Activated naive CD4-positive, alpha-beta T cell treated with Interleukin-2 at 50 U/mL for 16 hours (primary cell): Measurements from ENCODE around the gene SREK1IP1.

Experiments
- DNase-seq: peaks from one replicate; pipeline ENCODE4 v3.0.0-alpha.2; 2020

SREK1IP1 gene

DNA sequence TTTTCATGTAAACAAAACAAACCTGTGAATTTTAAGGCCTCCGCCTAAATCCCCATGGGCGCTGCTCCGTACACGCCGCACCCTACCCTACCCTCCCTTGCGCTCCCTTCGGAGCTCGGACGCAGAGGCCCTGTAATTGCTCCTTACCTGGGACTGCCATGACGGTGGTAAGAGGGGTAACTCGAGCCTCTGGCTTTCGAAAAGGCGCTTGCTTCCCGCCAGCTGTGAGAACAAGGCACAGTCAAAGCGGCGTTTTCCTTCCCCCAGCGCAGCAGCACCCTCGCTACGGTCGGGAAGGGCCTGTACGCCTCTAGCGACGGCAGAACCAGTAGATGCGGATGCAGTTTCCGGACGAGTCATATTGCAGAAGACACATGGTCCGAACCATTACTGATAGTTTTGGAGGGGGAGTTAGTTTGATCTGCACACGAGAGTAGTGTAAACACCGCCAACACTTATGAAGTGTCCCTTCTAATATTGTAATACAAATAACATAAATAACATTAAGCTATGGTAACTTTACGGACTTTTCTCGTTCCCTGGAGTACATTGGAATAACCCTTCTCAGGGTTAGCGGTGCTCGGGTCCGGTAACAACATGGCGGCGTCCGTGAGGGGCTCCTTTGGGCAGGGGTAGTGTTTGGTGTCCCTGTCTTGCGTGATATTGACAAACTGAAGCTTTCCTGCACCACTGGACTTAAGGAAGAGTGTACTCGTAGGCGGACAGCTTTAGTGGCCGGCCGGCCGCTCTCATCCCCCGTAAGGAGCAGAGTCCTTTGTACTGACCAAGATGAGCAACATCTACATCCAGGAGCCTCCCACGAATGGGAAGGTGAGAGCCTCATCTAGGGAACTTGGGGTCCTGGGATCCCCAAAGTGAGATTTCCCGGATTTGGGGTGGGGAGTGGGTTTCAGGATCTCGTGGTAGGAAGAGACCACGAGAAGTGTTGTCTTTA is at the start of gene SREK1IP1, which contains the start of gene CWC27:
Gene SREK1IP1, minus strand, starts transcription at position 334 of the 955 bp plus-strand sequence. Its CDS starts 174 bp downstream, at position 160.
Gene CWC27, plus strand, starts transcription at position 573 of the 955 bp plus-strand sequence. Its CDS starts 217 bp downstream, at position 790.
- DNase-seq: peak; percentile 83

DNA sequence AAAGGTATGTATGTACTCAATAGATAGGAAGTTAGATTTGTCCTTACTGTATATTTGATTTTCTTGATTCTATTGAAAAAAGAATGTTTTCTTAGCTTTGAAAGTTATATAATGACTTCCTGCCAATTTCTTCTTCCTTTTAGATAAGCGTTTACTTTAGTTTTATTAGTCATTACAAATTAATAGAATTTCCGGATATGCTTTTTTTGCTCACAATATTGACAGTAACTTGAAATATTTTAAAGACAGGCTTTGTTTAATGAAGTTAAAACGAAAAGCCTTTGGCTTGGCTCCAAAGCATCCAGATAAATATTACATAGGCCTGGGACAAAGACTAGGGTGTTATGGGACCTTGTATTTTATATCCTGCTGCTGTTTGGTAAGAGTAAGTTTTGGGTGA is 49.8 kb upstream of the SREK1IP1 start:
- DNase-seq: no peak

DNA sequence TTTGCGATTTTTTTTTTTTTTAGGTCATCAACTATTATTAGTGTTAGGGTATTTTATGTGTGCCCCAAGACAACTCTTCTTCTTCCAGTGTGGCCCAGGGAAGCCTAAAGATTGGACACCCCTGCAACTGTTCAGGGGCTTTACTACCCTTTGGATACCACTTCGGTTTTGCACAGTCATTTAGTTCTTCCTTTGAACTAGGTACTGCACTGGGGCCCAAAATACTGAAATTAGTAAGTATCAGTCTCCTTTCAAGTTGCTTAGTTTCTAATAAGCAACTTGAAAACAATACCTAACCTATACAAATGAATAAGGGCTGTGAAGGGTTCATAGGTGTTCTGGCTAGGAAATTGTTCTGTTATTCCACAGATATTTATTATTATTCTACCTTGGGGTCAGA is 45.6 kb upstream of the SREK1IP1 start:
- DNase-seq: no peak

DNA sequence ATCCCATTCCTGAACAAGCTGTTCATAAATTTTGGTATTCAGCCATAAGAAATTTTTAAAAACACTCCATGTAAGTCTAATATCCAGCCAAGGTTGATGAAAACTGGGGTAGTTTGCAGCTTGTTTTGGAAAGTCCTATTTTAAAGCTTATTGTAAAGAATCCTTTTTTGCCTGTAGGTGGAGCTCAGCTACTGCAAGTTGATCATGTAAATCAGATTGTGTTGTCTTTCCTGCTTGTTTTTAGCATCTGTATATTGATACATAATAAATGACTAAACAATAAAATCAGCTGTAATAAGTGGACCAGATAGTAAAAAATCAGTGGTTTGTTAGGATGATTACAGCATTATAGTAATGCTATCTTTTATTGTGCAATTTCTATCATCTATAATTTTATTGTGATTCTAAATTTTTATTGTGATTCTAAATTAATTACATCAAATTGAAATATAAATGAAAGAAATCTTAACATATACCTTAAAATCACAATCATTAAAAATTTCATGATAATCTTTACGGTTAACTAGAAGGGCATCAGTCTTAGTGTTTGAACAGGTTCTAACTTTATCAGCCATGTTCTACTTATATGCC is 42.7 kb upstream of the SREK1IP1 start:
- DNase-seq: no peak

DNA sequence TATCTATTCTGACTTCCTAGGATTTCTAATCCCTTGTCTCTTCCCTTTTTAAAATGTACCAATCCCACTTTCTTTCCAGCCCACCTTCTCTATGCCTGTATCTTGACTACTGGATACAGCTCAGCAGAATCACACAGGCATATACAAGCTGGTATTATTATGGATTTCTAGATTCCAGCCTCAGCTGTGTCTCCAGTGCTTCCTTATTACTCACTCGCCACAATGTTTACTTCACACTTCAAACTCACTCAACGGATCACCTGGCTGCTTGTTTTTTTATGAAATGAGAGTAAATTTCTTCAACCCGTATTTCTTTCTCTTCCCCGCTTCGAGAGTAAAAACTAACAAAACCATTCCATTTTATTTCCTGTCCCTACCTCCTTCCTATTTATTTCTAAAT is 39.0 kb upstream of the SREK1IP1 start:
- DNase-seq: no peak

DNA sequence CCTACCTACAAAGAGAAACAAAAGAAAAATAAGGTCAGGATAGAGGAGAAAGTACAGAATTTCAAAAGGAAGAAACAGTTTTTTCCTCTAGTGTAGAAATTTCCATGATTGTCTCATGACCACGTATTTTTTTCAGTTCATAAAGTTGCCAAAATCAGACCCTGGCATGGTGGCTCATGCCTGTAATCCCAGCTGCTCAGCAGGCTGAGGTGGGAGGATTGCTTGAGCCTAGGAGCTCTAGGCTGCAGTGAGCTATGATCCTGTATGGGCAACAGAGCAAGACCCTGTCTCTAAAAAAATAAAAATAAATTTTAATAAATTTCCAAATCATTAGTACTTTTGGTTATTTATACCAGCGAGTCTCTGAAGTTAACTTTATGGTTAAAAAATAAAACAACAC is 38.0 kb upstream of the SREK1IP1 start:
- no peak for DNase-seq

DNA sequence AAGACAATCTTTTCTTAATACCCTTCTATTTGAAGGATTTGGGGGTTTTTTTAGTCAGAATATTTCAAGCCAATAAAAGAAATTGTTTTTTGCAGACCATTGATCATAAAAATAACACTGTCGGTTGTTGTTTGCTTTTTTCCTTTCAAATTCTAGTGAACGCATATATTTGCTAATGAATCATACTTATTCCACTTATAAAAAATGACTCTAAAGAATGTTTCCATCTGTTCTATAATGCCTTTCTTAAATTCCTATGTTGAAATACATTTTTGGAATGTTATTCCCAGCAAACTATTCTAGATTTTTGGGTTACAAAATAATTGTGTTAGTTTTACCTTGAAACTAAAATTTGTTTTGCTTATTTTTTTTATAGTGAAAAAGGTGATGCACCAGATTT is 32.4 kb upstream of the SREK1IP1 start:
- no peak for DNase-seq

DNA sequence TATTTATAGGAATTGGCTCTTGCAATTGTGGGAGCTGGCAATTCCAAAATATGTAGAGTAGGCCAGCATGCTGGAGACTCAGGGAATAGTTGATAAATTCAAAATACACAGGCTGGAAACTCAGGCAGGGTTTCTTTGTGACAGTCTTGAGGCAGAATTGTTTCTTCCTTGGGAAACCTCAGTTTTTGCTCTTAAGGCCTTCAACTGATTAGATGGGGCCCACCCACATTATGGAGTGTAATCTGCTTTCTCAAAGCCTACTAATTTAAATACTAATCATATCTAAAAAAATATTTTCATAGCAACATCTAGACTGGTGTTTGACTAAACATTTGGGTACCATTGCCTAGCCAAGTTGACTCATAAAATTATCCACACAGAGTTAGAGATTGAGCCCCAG is 27.8 kb upstream of the SREK1IP1 start:
- DNase-seq: no peak

DNA sequence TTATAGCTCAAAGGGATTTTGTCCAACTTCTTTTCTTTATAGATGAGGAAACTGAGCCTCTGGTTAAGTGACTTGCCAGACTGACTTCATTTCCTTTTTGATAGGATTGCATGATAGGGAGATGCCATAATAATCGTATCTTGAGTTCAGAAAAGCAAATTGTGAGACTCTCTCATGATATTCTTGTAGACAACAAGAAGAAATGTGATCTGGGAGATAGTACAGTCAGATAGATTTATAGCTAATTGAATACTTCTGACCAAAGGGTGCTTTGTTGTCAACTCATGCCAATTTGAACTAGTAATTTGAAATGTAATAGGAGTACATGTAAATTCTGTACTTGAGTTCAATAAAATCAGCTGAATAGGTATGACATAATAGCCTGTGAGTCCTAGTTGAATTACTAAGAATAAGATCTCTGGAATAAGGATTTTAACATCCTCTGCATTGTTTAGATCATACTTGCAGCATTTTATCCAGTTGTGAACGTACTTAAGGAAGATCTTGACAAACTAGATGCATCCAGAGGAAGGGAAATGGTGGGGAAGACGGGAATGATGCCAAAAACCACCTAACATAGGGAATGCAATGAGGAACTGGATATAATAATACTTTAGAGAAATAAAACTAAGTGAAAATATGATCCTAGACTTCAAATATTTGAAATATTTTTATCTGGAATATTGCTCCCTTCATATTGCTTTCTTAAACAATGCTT is 25.7 kb upstream of the SREK1IP1 start:
- no peak for DNase-seq

DNA sequence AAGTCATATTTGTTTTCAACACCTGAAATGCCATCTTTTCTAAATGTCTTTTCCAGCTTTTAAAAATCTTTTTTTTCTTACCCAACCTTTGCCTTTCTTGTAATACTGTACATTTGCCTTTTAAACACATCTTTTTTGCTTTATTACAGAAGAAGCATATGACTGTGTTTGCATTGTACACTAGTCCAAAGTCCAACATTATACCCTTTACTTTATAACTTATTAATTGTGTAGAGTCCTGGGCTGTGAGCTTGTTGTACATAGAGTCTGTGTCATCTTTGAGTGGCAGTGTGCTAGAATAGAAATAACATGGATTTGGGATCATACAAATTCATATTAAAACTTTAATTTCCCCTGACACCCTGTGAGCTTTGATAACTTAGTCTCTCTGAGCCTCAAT is 24.0 kb upstream of the SREK1IP1 start:
- no peak for DNase-seq

DNA sequence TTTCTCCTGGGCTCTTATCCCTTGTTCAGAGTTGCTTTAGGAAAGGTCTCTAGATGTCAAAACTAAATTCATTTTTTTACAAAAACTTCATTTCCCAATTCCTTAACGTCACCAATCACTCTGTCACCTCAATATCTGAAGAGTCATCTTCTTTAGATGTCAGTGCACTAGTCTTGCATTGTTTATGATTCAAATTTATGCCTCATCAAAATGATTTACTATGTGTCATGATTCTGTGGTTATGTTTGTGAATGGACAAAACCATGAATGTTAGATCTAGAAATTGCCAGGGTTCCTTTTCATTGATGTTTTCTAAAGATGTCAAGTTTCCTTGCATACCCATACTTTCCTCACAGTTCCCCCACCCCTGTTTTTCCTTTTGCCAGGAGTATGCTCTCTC is 21.7 kb upstream of the SREK1IP1 start:
- DNase-seq: no peak

DNA sequence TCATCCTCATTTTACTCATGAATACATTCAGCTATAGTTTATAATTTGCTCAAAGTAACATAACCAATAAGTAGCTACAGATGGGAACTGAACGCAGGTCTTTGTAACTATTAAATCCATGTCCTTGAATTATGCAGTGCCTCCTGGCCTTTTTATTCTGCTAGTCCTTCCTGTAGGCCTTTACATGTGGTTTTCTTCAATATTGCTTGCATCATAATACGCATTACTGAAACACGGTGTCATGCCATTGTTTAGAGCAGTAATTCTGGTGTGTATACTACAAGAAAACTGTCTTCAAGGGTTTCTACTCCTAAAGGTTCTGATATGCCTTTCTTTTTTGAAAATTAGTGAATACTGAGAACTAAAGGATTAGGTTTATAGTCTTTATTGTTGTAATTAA is 21.0 kb upstream of the SREK1IP1 start:
- no peak for DNase-seq

DNA sequence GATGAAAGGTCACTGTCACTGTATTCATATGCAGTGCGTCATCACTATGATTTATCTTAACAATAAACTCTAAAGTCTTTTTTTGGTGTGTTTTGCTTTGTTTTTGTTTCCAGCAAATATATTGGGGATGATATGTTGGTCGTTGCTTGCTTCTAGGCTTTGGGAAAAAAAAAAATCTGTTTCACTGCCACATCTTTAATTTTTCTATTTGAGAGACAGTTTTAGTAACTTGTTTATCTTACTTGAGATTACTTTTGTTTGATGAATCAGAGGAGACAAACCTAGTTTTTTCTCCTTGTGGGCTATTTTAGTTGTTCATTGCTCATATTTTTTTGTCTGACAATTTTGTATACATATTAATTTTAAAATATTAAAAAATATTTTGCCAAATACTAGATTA is 19.7 kb upstream of the SREK1IP1 start:
- no peak for DNase-seq

DNA sequence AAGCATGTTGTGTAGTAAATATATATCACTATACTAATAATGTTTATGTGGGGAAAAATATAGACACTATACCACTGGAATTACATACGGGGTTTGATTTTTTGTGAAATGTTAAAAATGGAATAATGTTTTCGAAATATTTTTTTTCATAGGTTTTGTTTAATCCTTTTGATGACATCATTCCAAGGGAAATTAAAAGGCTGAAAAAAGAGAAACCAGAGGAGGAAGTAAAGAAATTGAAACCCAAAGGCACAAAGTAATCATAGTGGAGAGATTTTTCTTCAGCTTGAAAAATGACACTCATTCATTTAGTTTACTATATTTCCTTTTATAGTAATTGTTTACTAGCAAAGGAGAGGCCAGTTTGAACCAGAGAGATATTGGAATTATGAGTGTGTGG is 17.9 kb upstream of the SREK1IP1 start:
- no peak for DNase-seq

DNA sequence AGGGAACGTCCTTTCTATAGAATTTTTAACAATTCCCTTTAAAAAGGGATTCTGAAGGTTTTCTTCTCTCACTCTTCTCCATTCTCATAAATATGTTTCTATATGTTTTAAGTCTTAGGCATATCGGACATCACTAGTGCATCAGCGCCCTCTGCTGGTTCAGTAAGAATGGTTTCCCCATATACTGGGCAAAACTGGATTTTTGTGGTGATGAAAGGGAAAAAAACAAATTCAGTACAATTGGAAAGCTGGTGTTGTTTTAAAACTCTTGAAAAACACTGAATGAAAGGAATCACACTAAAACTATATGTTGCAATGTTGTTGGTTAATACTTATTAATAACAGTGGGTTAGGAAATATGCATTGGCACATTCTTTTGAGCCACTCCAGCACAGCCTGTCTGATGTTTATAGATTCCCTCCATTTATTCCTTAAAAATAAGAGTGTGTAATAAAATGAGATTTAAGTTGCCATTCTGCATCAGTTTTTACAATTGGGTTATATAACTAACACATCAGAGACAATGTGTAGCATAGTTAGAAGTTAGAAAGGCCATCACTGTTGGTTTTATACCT is 16.0 kb upstream of the SREK1IP1 start:
- DNase-seq: peak; percentile 66

DNA sequence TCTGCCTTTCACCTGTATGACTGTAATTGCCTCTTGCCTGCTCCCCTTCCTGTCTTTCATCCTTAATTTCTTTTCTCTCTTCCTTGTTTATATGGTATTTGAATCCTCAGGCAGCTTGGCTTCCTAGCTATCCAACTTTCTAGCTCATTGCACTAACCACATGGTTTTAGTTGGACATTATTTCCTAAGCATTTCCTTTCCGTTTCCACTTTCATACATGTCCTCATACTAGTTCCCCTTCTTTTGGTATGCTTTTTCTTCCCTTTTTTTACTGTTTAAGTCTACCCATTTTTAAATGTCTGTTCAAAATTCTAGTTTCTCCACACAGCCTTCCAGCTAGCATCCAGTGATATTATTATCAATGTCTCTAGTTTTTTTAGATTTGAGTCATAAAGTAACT is 6.8 kb upstream of the SREK1IP1 start:
- DNase-seq: no peak

DNA sequence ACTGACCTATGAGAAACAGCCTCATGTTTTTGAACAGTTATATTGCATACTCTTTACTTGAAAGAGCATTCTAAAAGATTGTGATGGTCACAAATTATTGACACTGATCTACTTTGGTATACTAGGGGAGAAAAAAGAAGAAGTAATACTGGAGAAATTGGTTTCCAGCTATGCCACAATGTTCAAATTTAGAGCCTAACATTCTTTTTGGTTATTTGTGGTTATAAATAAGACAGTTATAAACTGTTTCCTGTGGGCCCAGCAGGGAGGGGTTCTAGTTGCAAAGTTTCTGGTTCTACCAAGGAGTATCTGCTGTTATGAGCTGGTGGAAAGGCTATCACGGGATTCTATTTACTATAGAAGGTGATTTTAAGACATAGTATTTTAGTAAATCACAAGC is 5.0 kb upstream of the SREK1IP1 start:
- DNase-seq: no peak

DNA sequence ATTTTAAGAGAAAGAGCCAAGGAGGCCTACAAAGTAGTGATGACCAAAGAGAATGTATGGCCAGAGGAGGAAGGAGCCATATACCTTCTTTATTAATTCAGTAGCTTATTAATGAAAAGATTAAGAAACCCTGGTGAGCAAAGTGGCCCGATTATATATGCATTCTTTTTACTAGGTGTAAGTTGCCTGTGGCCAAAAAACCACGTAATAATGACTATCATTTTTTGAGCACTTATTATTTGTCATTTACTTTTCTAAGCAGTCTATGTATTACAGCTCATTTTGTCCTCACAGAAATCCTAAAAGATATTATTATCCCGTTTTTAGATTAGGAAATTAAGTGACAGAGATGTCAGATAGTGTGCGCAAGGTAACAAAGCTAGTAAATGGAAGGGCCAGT is 3.2 kb upstream of the SREK1IP1 start:
- no peak for DNase-seq

DNA sequence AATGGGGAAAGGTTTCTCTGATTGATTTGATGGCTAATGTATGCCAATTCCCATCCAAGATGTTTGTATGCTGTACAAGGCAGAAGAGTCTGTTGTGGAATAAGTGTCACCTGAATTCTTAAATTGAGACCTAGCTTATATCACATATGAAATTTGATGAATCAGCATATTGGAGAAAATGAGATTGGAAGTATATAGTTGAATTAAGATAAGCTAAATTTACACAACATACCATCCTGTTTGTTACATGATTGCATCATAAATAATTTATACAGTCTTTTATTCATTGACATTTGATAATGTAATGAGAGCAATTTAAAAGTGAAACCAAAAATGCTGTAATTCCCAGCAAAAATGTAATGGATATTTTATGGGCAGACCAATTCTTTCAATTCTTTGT is 1.4 kb upstream of the SREK1IP1 start:
- DNase-seq: no peak

DNA sequence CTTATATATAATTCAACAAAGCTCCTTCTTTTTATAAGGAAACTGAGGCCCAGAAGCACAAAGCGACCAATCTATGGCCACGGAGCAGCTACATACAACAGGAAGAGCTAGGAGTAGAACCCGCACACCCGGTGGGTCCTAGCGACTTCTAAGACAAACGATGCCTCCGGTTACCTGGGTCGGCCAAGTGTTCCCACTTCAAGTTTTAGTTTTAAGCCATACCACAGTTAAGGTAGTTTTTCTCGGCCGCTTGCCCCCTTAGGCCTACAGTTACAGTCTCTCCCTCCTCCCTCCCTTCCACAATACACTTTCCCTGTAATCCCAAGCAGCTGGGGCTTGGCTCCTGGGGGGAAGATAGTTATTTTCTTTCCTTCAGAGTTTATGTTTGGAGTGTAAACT is 533 bp downstream of the SREK1IP1 start:
- DNase-seq: no peak

DNA sequence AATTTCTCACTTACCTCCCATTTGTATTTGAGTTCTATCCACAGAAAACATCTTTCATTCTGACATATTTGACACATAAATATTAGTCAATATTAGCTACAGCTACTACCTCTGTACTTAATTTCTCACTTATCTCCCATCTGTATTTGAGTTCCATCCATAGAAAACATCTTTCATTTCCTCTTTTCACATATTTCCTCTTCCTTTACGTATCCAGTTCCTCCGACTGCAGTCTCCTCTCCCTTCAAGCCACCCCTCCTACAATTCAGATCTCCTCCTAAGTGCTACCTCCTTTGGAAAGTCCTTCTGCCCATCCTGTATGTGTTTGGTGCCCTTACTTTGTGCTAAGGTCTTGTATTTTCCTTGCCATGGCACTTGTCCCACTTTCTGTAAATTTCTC is 1.6 kb downstream of the SREK1IP1 start:
- no peak for DNase-seq

DNA sequence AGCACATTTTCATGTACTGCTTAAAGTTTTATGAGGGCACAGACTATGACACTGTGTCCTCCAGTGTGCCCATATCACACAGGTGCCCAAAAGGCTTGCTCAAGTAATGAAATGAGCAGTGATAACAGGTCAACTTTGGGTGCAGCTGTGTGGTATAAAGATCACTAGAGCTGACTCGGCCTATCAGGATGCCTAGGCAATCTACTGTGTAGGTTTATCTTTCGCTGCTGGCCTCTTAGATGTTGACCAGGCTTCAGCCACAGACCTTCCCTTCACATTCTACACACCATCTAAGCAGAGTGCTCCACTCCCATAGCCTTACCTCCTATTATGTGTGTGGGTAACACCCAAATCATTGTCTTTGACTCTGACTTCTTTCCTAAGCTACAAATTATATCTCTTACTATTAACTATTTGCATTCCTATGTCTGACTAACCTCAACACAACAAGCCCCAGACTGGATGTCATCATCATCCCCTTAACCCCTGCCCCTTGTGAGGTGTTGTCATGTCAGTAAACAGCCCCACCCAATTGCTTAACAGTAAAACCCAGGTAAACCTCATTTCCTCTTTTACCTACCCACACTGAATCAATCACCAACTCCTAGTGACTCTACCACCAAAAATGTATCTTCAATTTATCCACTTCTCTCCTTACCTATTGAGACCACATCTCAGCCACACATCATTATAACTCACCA is 2.5 kb downstream of the SREK1IP1 start:
- no peak for DNase-seq
